Gastroesophageal sphincter (tissue), 4 donors: ENCODE data around the gene ZSCAN29. TPM values are rescaled to one million over a fixed set of nuclear protein-coding genes. Genes with fewer than 3 reads are reported as not detected.

ENCODE experiments used
- ATAC-seq: fragments of 150-250 bp; one replicate; pipeline ENCODE4 v1.9.1; 2016; ENCODE audit warnings: mild to moderate bottlenecking, moderate library complexity
- H3K27ac ChIP-seq, 4 donors: fragments of 200-600 bp; sonication (generic) in 3 of 4; 1 replicate in 3 of 4; 2 replicates in 1 of 4; pipeline ENCODE4 v1.5.1; 2016 to 2019
- H3K27me3 ChIP-seq: fragments of 200-600 bp; sonication (generic); one replicate; pipeline ENCODE4 v1.5.1; 2019
- H3K36me3 ChIP-seq, 2 donors: fragments of 200-600 bp; sonication (generic); one replicate each; pipeline ENCODE4 v1.5.1; 2019; ENCODE audit warnings: control low read depth in 1 of 2
- H3K4me1 ChIP-seq, 3 donors: fragments of 200-600 bp; sonication (generic); 1 replicate in 2 of 3; 2 replicates in 1 of 3; pipeline ENCODE4 v1.5.1; 2016 to 2019; ENCODE audit warnings: control low read depth in 2 of 3
- H3K4me3 ChIP-seq, 2 donors: fragments of 200-600 bp; sonication (generic); one replicate each; pipeline ENCODE4 v1.5.1; 2019; ENCODE audit warnings: mild to moderate bottlenecking in 1 of 2, moderate library complexity in 1 of 2
- H3K9me3 ChIP-seq, 3 donors: fragments of 200-600 bp; sonication (generic); one replicate each; pipeline ENCODE4 v1.5.1; 2017 to 2019; ENCODE audit warnings: control low read depth in 2 of 3
- CTCF ChIP-seq, 4 experiments: fragments of 200-600 bp in 2 of 4; fragments of 450-650 bp in 2 of 4; sonication (generic) in 1 of 4; IDR thresholded peaks; one replicate each; pipeline ENCODE4 v1.5.1; 2017 to 2019; ENCODE audit warnings: antibody characterized with exemption in 4 of 4, mild to moderate bottlenecking in 2 of 4, moderate library complexity in 2 of 4
- EP300 ChIP-seq: sonication (generic); formaldehyde crosslinking; IDR thresholded peaks from one replicate; pipeline ENCODE4 v1.6.1; 2017; ENCODE audit warnings: antibody characterized with exemption, mild to moderate bottlenecking
- POLR2A ChIP-seq, 2 donors: fragments of 450-650 bp; IDR thresholded peaks; one replicate each; pipeline ENCODE4 v1.6.1; 2017; ENCODE audit warnings: antibody characterized with exemption in 2 of 2, mild to moderate bottlenecking in 2 of 2, moderate library complexity in 1 of 2
- POLR2AphosphoS5 ChIP-seq: sonication (generic); formaldehyde crosslinking; IDR thresholded peaks from one replicate; pipeline ENCODE4 v1.6.1; 2017; ENCODE audit warnings: antibody characterized with exemption
- WGBS, 2 donors: methylation state at CpG; one replicate each; pipeline ENCODE4 v1.1.5; 2018; ENCODE audit warnings: low coverage in 1 of 2; 5-methylcytosine and 5-hydroxymethylcytosine counted together
- total RNA-seq, 4 donors: library from RNA; depleted of rRNA; stranded (reverse); fragments of >200 nt; gene quantifications; one replicate each; pipeline ENCODE4 v1.1.0, GENCODE V29; 2016

Gene ZSCAN29
- total RNA-seq, 4 donors from 2014 or later = 18.0 to 30.7 (median 22.3) TPM

- peaks cover 0 to 93% of the 10 kb centered on the region in 2 donors for H3K36me3 ChIP-seq
- WGBS, 2 donors = 85 to 88% methylated on average over 3 to 4 of the region's 4 CpGs
- H3K27ac ChIP-seq = peak overlapping the region in 1 of 4 donors; percentile 9
- peaks cover 0 to 13% (median 0%) of the 10 kb centered on the region in 3 donors for H3K4me1 ChIP-seq
- H3K9me3 ChIP-seq = no peaks in the 10 kb centered on the region
- no peaks in the 10 kb centered on the region for H3K27me3 ChIP-seq
- ATAC-seq = no peak
- TF ChIP-seq CTCF (IDR thresholded peaks at IDR 0.05) = no peak
- TF ChIP-seq POLR2AphosphoS5 = no peak
- TF ChIP-seq EP300 = no peak
- TF ChIP-seq POLR2A (IDR thresholded peaks at IDR 0.05) = no peak
- H3K4me3 ChIP-seq = no peak overlapping the region
Observed at GRCh38 chr15:43382310-43382709, 11.5 kb upstream of the ZSCAN29 start.

- H3K36me3 ChIP-seq = peaks cover 0 to 67% of the 10 kb centered on the region in 2 donors
- H3K4me3 ChIP-seq = no peak overlapping the region
- no peaks in the 10 kb centered on the region for H3K27me3 ChIP-seq
- no peak for ATAC-seq
- TF ChIP-seq POLR2A (IDR thresholded peaks at IDR 0.05) (no peak), EP300 (no peak), CTCF (IDR thresholded peaks at IDR 0.05) (no peak), POLR2AphosphoS5 (no peak)
- no peaks in the 10 kb centered on the region for H3K9me3 ChIP-seq
- H3K4me1 ChIP-seq = peaks cover 0 to 12% (median 0%) of the 10 kb centered on the region in 3 donors
- no peak overlapping the region for H3K27ac ChIP-seq
Observed at GRCh38 chr15:43378601-43379000, 7.8 kb upstream of the ZSCAN29 start.

GRCh38 chr15:43376017-43376705 lies 5.3 kb upstream of the ZSCAN29 start:
- 54 to 73% methylated on average over 6 to 13 of the region's 13 CpGs for WGBS, 2 donors
- no peaks in the 10 kb centered on the region for H3K27me3 ChIP-seq
- TF ChIP-seq POLR2AphosphoS5 (no peak), POLR2A (IDR thresholded peaks at IDR 0.05) (no peak), CTCF (IDR thresholded peaks at IDR 0.05) (peak in 3 of 4 experiments; percentile 13 to 60 (median 39)), EP300 (no peak)
- H3K36me3 ChIP-seq = peaks cover 0 to 47% of the 10 kb centered on the region in 2 donors
- H3K9me3 ChIP-seq = no peaks in the 10 kb centered on the region
- peaks cover 0 to 16% (median 8%) of the 10 kb centered on the region in 3 donors for H3K4me1 ChIP-seq
- H3K4me3 ChIP-seq = no peak overlapping the region
- ATAC-seq = no peak
- no peak overlapping the region for H3K27ac ChIP-seq

GRCh38 chr15:43370310-43370974 lies 401 bp downstream of the ZSCAN29 start:
- ATAC-seq = peak; percentile 65
- TF ChIP-seq EP300 (no peak), POLR2A (IDR thresholded peaks at IDR 0.05) (no peak), CTCF (IDR thresholded peaks at IDR 0.05) (no peak), POLR2AphosphoS5 (no peak)
- peak overlapping the region; percentile 45 to 85 (median 77) for H3K27ac ChIP-seq

More at GRCh38 chr15:43370310-43370974, 401 bp downstream of the ZSCAN29 start:
- peaks cover 0 to 49% (median 14%) of the 10 kb centered on the region in 3 donors for H3K4me1 ChIP-seq
- peaks cover 0 to 27% of the 10 kb centered on the region in 2 donors for H3K36me3 ChIP-seq
- H3K4me3 ChIP-seq = peak overlapping the region; percentile 78 to 90
- H3K9me3 ChIP-seq = peaks cover 0 to 4% (median 0%) of the 10 kb centered on the region in 3 donors
- whole genome bisulfite sequencing, 2 donors = 0 to 17% methylated on average over 1 to 4 of the region's 45 CpGs
- H3K27me3 ChIP-seq = no peaks in the 10 kb centered on the region
